NCI-H2196 (cell line): Measurements from ENCODE around the gene PAN2.
"Not testable (repeated sequence)": the region's sequence is repeated elsewhere in the genome, so short reads cannot be mapped to it uniquely, and the experiment has no call there.

ENCODE experiments used
- DNase-seq: peaks from one replicate; lab custom pipeline; 2025; ENCODE audit not compliant: unreplicated experiment; lab: John Stamatoyannopoulos, UW

Gene PAN2

DNA sequence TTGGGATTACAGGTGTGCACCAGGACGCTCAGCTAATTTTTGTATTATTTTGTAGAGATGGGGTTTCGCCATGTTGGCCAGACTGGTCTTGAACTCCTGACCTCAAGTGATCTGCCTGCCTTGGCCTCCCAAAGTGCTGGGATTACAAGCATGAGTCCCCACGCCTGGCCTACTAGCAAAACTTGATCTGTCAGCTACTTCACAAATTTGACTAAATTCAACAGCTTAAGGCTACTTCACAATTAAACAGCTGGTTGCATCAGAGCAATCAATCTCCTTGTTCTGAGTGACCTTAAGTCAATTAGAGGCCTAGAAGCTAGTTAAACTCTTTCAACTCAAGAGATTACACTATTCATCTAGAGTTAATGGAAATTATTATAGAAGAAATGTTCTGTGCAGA, 54.9 kb downstream of the PAN2 start:
- no peak for DNase-seq

- no peak for DNase-seq
Observed at GRCh38 chr12:56274299-56274698, 59.5 kb downstream of the PAN2 start.

DNA sequence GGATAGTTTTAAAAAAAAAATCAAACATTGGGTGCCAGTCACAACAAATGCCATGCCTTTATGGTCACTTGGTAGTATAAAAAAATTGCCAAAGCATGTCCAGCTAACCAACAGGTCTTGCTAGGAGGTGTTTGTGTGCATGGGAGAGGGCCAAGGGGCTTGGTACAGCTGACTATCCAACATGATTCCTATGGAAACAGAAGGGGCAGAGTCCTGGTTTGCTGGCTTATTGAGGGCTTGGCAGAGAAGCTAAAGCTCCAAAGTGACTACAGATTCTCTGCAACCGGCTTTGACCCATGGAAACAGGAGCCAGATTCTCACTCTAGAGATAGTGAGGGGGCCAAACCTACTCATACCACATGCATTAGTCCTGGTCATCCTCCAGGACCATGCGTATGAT, 61.3 kb downstream of the PAN2 start:
- not testable (repeated sequence) for DNase-seq

GRCh38 chr12:56271031-56271430, 62.8 kb downstream of the PAN2 start:
- DNase-seq = no peak

GRCh38 chr12:56267443-56268071, 66.2 kb downstream of the PAN2 start:
- DNase-seq = peak; percentile 21

DNA sequence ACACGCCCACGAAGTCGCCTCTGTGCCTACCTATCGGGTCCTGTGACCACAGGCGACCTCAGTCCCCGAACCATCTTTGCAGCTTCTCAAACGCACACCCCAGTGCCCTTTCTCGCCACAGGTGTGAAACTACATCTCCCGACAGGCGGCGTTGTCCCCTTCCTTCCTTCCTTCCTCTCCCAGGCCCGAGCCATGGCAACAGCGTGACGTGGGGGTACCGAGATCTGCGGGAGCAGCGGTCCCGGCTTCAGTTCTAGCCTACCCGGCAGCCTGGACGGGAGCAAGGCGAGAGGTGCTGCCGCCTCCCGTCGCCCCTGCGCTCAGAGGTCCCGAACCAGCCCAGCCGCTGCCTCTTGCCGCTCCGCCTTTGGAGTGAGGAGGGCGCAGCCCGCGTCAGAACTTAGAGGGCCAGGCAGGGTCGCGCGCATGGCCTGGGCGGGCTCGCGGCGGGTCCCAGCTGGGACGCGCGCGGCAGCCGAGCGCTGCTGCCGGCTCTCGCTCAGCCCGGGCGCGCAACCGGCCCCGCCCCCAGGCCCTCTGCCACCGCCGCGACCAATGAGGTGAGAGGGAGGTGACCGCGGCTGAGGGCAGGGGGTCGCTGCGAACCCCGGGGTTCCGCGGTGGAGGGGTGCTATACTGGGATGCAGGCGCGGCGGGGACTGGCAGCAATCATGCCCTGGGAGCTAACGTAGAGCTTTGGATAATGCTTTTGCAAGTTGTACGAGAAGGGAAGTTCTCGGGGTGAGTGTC, 66.9 kb downstream of the PAN2 start, which contains the start of gene COQ10A:
TSS of gene COQ10A (plus strand) at position 250 of the 750 bp plus-strand sequence. CDS start at position 427, 177 bp downstream.
- peak; percentile 93 for DNase-seq
